SKM-1 (cell line): ENCODE data around the gene SORBS1.

Experiments used
- DNase-seq: peaks from one replicate; lab custom pipeline; 2025; ENCODE audit not compliant: unreplicated experiment; lab: John Stamatoyannopoulos, UW

The SORBS1 gene

GRCh38 chr10:95561177-95561863 is at the start of gene SORBS1:
SORBS1 (minus strand) TSS chr10:95561371; CDS start chr10:95441135, 120,236 bp downstream.
- DNase-seq = peak; percentile 91

DNA sequence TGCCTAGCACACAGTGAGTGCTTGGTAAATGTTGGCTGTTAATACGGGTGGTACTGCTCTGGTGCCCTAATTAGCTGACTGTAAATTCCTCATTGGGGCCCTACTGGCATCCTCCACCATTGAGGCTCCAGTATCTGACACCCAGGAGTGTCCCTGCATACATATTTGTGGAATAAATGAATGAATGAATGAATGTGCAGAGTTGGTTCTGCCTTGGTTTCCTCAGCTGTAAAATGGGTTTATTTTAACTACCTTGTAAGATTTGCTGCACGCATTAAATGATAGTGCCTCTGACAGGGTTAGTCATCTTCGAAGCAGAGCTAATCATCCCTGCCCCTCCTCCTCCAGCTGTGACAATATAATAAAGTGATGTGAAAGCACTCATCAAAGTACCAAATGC is 49.6 kb upstream of the SORBS1 start:
- DNase-seq = no peak

GRCh38 chr10:95606922-95607321 is 45.8 kb upstream of the SORBS1 start:
- no peak for DNase-seq

DNA sequence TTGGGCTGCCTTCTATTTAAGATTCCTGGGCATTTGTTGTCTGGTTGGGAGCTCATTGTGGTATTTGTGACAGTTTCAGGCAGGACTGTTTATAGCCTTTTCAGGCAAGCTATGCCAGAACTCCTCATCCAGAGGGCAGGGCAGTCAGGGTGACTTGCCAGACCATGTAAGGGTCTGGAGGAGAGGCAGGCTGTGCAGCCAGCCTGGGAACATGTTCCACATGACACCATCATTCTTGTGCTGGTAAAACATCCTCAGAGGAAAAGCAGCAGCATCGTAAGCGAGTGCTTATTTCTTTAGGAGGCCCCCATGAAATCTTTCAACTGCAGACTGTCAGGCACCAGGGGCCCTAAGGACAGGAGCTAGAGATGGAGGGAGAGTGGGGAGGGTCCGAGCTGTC is 44.0 kb upstream of the SORBS1 start:
- no peak for DNase-seq

DNA sequence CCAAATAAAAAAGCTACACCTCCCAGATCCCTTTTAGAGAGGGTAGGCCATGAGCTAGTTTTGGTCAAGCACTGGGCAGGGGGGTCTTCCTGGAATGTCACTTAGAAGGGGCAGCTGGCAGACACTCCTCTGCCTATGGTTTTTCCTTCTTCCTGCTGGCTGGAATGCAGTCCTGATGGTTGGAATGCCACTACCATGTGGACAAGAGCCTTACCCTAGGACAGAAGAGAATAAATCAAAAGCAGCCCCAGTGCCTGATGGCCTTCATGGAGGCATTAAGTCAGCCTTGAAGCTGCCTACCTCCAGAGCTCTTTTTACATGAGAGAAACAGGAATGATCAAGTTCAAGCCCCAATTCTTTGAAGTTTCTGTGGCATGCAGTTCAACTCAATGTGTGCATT is 43.5 kb upstream of the SORBS1 start:
- DNase-seq = no peak

DNA sequence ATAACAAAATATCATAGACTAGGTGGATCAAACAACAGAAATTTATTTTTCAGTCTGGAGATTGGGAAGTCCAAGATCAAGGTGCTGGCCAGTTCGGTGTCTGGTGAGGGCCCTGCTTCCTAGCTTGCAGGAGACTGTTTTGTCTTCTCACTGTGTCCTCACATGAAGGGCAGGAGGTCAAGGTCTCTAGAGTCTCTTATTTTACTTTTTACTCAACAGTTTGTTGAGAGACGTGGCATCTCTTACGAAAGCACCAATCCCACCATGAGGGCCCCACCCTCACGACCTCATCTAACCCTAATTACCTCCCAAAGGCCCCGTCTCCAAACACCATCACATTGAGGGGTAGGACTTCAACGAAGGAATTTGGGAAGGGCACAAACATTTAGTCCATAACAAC is 41.2 kb upstream of the SORBS1 start:
- DNase-seq = no peak

GRCh38 chr10:95601116-95601719 is 40.0 kb upstream of the SORBS1 start:
- DNase-seq = peak; percentile 79

DNA sequence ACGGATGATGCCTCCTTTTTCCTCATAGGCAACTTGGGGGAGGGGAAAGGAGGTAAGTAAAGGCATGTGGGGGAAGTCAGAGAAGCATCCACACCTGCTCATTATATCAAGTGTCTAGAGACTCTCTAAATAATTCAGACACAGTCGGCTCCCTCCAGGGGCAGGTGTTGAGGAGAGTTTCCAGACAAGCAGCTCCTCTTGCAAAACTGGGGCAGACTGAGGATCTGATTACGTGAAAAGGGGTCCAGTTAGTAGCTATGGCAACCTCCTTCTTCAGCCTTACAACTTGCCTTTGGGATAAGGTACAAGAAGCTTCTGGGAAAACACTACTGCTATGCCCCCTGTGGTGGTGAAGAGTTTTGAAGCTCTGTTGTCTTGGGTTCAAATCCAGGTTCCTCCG is 39.0 kb upstream of the SORBS1 start:
- DNase-seq = no peak

DNA sequence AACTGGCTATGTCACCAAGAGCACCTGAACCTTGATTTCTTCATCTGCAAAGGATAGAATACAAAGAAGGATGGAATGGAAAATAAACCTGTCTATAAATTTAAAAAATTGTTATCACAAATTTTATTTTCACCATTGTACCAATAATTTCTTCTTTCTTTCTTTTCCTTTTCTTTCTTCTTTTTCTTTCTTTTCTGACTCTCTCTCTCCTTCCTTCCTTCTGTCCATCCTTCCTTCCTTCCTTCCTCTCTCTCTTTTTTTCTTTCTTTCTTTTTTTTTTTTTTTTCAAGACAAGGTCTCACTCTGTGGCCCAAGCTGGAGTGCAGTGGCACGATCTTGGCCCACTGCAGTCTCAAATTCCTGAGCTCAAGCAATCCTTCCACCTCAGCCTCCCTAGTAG is 36.6 kb upstream of the SORBS1 start:
- no peak for DNase-seq

DNA sequence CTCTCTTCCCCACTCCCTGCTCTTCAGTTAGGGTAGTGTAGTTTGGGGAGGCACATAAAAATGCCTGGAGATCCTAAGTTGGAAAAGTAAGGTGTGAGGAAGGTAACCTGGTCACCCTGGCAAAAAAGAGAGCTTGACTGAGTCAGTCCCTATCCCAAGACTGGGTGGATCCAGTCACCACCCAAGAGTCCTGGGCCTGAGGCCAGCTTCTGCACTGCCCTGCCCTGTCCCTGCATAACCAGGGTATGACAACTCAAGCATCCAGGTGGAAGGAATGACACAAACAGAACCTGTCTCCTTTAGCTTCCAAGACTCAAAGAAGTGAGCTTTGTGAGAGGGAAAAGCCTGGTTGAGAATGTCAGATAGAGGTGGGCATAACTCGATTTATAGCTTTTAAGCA is 26.9 kb upstream of the SORBS1 start:
- no peak for DNase-seq

GRCh38 chr10:95579835-95580535 is 18.8 kb upstream of the SORBS1 start:
- no peak for DNase-seq

DNA sequence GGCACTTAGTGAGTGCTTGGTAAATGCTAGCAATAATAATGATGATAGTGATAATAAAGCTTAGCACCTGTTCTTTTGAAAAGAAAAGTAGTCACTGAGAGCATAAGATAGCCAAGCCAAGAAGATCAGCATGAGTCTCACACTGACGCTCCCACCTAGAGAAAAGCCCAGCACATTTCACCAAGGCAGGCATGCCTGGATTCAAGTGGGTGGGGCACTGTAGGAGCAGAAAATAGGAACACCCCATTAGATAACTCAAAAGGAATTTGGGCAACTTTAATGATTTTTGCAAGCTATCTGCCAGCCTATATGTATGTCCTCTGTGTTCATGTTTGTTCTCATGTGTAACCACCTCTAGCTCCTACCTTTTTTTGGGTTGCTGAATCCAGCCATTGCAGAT is 18.1 kb upstream of the SORBS1 start:
- no peak for DNase-seq

- no peak for DNase-seq
Measured at GRCh38 chr10:95578619-95579018, 17.4 kb upstream of the SORBS1 start.

- DNase-seq = no peak
Measured at GRCh38 chr10:95574649-95575365, 13.6 kb upstream of the SORBS1 start.

GRCh38 chr10:95573964-95574604 is 12.9 kb upstream of the SORBS1 start:
- no peak for DNase-seq

DNA sequence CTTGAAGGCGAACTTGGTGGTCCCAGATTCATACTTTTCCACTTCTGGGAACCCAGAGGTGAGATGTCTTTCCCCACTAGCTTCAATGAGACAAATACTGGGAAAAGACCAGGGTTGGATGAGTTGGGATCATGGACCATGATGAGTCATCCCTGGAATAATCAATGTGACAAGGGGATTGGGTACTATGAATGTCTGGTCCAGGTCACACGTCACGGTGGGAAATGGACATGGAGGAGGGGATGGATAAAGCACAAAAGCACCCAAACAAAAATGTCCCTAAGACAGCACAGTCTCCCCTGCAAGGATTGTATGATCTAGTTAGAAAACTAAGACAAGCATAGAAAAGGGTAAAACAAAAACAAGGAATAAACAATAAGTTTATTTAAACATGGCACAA is 12.4 kb upstream of the SORBS1 start:
- DNase-seq = no peak

DNA sequence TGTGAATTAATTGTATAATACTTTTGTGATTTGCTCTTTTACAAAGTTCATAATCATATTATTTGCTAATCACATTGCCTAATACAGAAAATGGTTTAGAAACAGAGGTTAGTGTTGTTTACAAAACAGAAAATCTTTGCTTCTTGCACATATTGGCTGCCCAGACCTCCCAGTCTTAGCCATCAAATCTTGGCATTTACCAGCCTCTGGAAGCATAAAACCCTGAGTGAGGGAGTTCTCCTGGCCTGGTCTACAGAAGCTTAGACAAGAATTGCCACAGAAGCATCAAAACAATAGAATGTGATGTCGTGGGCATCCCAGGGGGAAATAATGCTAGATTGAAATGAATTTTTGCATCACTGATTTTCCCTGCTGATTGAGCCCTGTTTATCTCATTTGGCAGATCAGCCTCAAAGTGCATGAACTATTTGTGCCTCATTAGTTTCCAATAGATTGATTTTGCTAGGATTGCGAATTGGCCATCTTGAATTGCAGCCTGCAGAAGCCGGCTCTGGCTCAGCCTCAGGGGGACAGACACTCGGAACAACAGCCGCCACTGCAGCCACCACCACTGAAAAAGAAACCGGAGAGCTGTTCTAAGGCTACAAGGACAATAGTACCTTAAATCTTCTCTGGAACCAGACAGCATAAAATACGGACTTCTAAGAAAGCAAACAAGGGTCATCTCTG is 11.1 kb upstream of the SORBS1 start:
- no peak for DNase-seq

GRCh38 chr10:95571390-95571789 is 10.2 kb upstream of the SORBS1 start:
- DNase-seq = no peak

GRCh38 chr10:95569368-95569767 is 8.2 kb upstream of the SORBS1 start:
- no peak for DNase-seq

GRCh38 chr10:95567903-95568630 is 6.9 kb upstream of the SORBS1 start:
- no peak for DNase-seq
